ENCODE data around the gene ATP9B.

The ATP9B gene
- total RNA-seq: 52.9 to 72.0 (median 56.2) reads per million in 3 donors

- DNase-seq: peak; percentile 98 to 100 (median 99)
- peak within 1 kb of the TSS; percentile 88 for H3K4me3 ChIP-seq (ENCODE audit: insufficient read depth, low read depth, low read length, poor library complexity, severe bottlenecking)
These were observed at the start of gene ATP9B for GRCh38 chr18:79068937-79069716. Gene ATP9B, plus strand, starts transcription at chr18:79069394. Its CDS starts 17 bp downstream, at chr18:79069411.

GRCh38 chr18:79019881-79020280 lies 49.3 kb upstream of the ATP9B start:
- H3K27ac ChIP-seq (ENCODE audit: insufficient read depth, low read length, poor library complexity, severe bottlenecking): no peak overlapping the region
- H3K36me3 ChIP-seq (ENCODE audit: control insufficient read depth, insufficient read depth, low read length): no peaks in the 10 kb centered on the region
- no peaks in the 10 kb centered on the region for H3K4me1 ChIP-seq (ENCODE audit: control insufficient read depth, insufficient read depth, low read length, poor library complexity, severe bottlenecking)
- no peak overlapping the region for H3K4me3 ChIP-seq (ENCODE audit: insufficient read depth, low read depth, low read length, poor library complexity, severe bottlenecking)
- DNase-seq: no peak
- H3K27me3 ChIP-seq (replicated peaks; ENCODE audit: control insufficient read depth, insufficient read depth, low read length, poor library complexity, severe bottlenecking): no peaks in the 10 kb centered on the region
- H3K9me3 ChIP-seq (ENCODE audit: control insufficient read depth, low read length): no peaks in the 10 kb centered on the region

More at GRCh38 chr18:79068937-79069716, at the start of gene ATP9B:
- Histone ChIP-seq H3K4me1 (ENCODE audit: control insufficient read depth, insufficient read depth, low read length, poor library complexity, severe bottlenecking) (no peaks in the 10 kb centered on the region), H3K9me3 (ENCODE audit: control insufficient read depth, low read length) (no peaks in the 10 kb centered on the region), H3K36me3 (ENCODE audit: control insufficient read depth, insufficient read depth, low read length) (no peaks in the 10 kb centered on the region), H3K27me3 (replicated peaks; ENCODE audit: control insufficient read depth, insufficient read depth, low read length, poor library complexity, severe bottlenecking) (no peaks in the 10 kb centered on the region), H3K27ac (ENCODE audit: insufficient read depth, low read length, poor library complexity, severe bottlenecking) (peak within 1 kb of the TSS; percentile 98)

- Histone ChIP-seq H3K4me3 (ENCODE audit: insufficient read depth, low read depth, low read length, poor library complexity, severe bottlenecking) (no peak overlapping the region), H3K36me3 (ENCODE audit: control insufficient read depth, insufficient read depth, low read length) (no peaks in the 10 kb centered on the region), H3K27me3 (replicated peaks; ENCODE audit: control insufficient read depth, insufficient read depth, low read length, poor library complexity, severe bottlenecking) (no peaks in the 10 kb centered on the region), H3K9me3 (ENCODE audit: control insufficient read depth, low read length) (no peaks in the 10 kb centered on the region), H3K27ac (ENCODE audit: insufficient read depth, low read length, poor library complexity, severe bottlenecking) (no peak overlapping the region), H3K4me1 (ENCODE audit: control insufficient read depth, insufficient read depth, low read length, poor library complexity, severe bottlenecking) (no peaks in the 10 kb centered on the region)
- no peak for DNase-seq
These were observed 46.6 kb upstream of the ATP9B start for GRCh38 chr18:79022603-79023002.

GRCh38 chr18:79026491-79026890 lies 42.7 kb upstream of the ATP9B start:
- Histone ChIP-seq H3K27me3 (replicated peaks; ENCODE audit: control insufficient read depth, insufficient read depth, low read length, poor library complexity, severe bottlenecking) (no peaks in the 10 kb centered on the region), H3K27ac (ENCODE audit: insufficient read depth, low read length, poor library complexity, severe bottlenecking) (no peak overlapping the region), H3K9me3 (ENCODE audit: control insufficient read depth, low read length) (no peaks in the 10 kb centered on the region), H3K4me1 (ENCODE audit: control insufficient read depth, insufficient read depth, low read length, poor library complexity, severe bottlenecking) (no peaks in the 10 kb centered on the region), H3K4me3 (ENCODE audit: insufficient read depth, low read depth, low read length, poor library complexity, severe bottlenecking) (no peak overlapping the region), H3K36me3 (ENCODE audit: control insufficient read depth, insufficient read depth, low read length) (no peaks in the 10 kb centered on the region)
- no peak for DNase-seq

GRCh38 chr18:79030680-79031079 lies 38.5 kb upstream of the ATP9B start:
- Histone ChIP-seq H3K4me3 (ENCODE audit: insufficient read depth, low read depth, low read length, poor library complexity, severe bottlenecking) (no peak overlapping the region), H3K4me1 (ENCODE audit: control insufficient read depth, insufficient read depth, low read length, poor library complexity, severe bottlenecking) (no peaks in the 10 kb centered on the region), H3K36me3 (ENCODE audit: control insufficient read depth, insufficient read depth, low read length) (no peaks in the 10 kb centered on the region), H3K27me3 (replicated peaks; ENCODE audit: control insufficient read depth, insufficient read depth, low read length, poor library complexity, severe bottlenecking) (no peaks in the 10 kb centered on the region), H3K27ac (ENCODE audit: insufficient read depth, low read length, poor library complexity, severe bottlenecking) (no peak overlapping the region), H3K9me3 (ENCODE audit: control insufficient read depth, low read length) (no peaks in the 10 kb centered on the region)
- no peak for DNase-seq

GRCh38 chr18:79042276-79042675 lies 26.9 kb upstream of the ATP9B start:
- H3K36me3 ChIP-seq (ENCODE audit: control insufficient read depth, insufficient read depth, low read length): no peaks in the 10 kb centered on the region

GRCh38 chr18:79043288-79043687 lies 25.9 kb upstream of the ATP9B start:
- Histone ChIP-seq H3K4me3 (ENCODE audit: insufficient read depth, low read depth, low read length, poor library complexity, severe bottlenecking) (no peak overlapping the region), H3K27ac (ENCODE audit: insufficient read depth, low read length, poor library complexity, severe bottlenecking) (no peak overlapping the region), H3K36me3 (ENCODE audit: control insufficient read depth, insufficient read depth, low read length) (no peaks in the 10 kb centered on the region), H3K4me1 (ENCODE audit: control insufficient read depth, insufficient read depth, low read length, poor library complexity, severe bottlenecking) (no peaks in the 10 kb centered on the region), H3K27me3 (replicated peaks; ENCODE audit: control insufficient read depth, insufficient read depth, low read length, poor library complexity, severe bottlenecking) (no peaks in the 10 kb centered on the region), H3K9me3 (ENCODE audit: control insufficient read depth, low read length) (no peaks in the 10 kb centered on the region)
- DNase-seq: no peak

More at GRCh38 chr18:79042276-79042675, 26.9 kb upstream of the ATP9B start:
- DNase-seq: no peak
- no peaks in the 10 kb centered on the region for H3K4me1 ChIP-seq (ENCODE audit: control insufficient read depth, insufficient read depth, low read length, poor library complexity, severe bottlenecking)
- H3K9me3 ChIP-seq (ENCODE audit: control insufficient read depth, low read length): no peaks in the 10 kb centered on the region
- no peak overlapping the region for H3K27ac ChIP-seq (ENCODE audit: insufficient read depth, low read length, poor library complexity, severe bottlenecking)
- H3K4me3 ChIP-seq (ENCODE audit: insufficient read depth, low read depth, low read length, poor library complexity, severe bottlenecking): no peak overlapping the region
- no peaks in the 10 kb centered on the region for H3K27me3 ChIP-seq (replicated peaks; ENCODE audit: control insufficient read depth, insufficient read depth, low read length, poor library complexity, severe bottlenecking)

GRCh38 chr18:79046522-79046921 lies 22.7 kb upstream of the ATP9B start:
- DNase-seq: no peak
- H3K4me1 ChIP-seq (ENCODE audit: control insufficient read depth, insufficient read depth, low read length, poor library complexity, severe bottlenecking): no peaks in the 10 kb centered on the region
- no peaks in the 10 kb centered on the region for H3K27me3 ChIP-seq (replicated peaks; ENCODE audit: control insufficient read depth, insufficient read depth, low read length, poor library complexity, severe bottlenecking)
- H3K4me3 ChIP-seq (ENCODE audit: insufficient read depth, low read depth, low read length, poor library complexity, severe bottlenecking): no peak overlapping the region
- no peaks in the 10 kb centered on the region for H3K9me3 ChIP-seq (ENCODE audit: control insufficient read depth, low read length)
- H3K27ac ChIP-seq (ENCODE audit: insufficient read depth, low read length, poor library complexity, severe bottlenecking): no peak overlapping the region
- no peaks in the 10 kb centered on the region for H3K36me3 ChIP-seq (ENCODE audit: control insufficient read depth, insufficient read depth, low read length)

- no peaks in the 10 kb centered on the region for H3K27me3 ChIP-seq (replicated peaks; ENCODE audit: control insufficient read depth, insufficient read depth, low read length, poor library complexity, severe bottlenecking)
- H3K9me3 ChIP-seq (ENCODE audit: control insufficient read depth, low read length): no peaks in the 10 kb centered on the region
- no peak overlapping the region for H3K27ac ChIP-seq (ENCODE audit: insufficient read depth, low read length, poor library complexity, severe bottlenecking)
- H3K4me1 ChIP-seq (ENCODE audit: control insufficient read depth, insufficient read depth, low read length, poor library complexity, severe bottlenecking): no peaks in the 10 kb centered on the region
- H3K36me3 ChIP-seq (ENCODE audit: control insufficient read depth, insufficient read depth, low read length): no peaks in the 10 kb centered on the region
- H3K4me3 ChIP-seq (ENCODE audit: insufficient read depth, low read depth, low read length, poor library complexity, severe bottlenecking): no peak overlapping the region
- DNase-seq: no peak
These were observed 21.5 kb upstream of the ATP9B start for GRCh38 chr18:79047556-79048244.

- H3K36me3 ChIP-seq (ENCODE audit: control insufficient read depth, insufficient read depth, low read length): no peaks in the 10 kb centered on the region
- H3K27me3 ChIP-seq (replicated peaks; ENCODE audit: control insufficient read depth, insufficient read depth, low read length, poor library complexity, severe bottlenecking): no peaks in the 10 kb centered on the region
- H3K27ac ChIP-seq (ENCODE audit: insufficient read depth, low read length, poor library complexity, severe bottlenecking): no peak overlapping the region
- H3K4me3 ChIP-seq (ENCODE audit: insufficient read depth, low read depth, low read length, poor library complexity, severe bottlenecking): no peak overlapping the region
- H3K4me1 ChIP-seq (ENCODE audit: control insufficient read depth, insufficient read depth, low read length, poor library complexity, severe bottlenecking): no peaks in the 10 kb centered on the region
- DNase-seq: no peak
- no peaks in the 10 kb centered on the region for H3K9me3 ChIP-seq (ENCODE audit: control insufficient read depth, low read length)
These were observed 21.0 kb upstream of the ATP9B start for GRCh38 chr18:79048245-79048632.
